IMR-90 (cell line): ENCODE data around the gene OR8K1.

Source experiments
- BHLHE40 ChIP-seq: fragments of 150-350 bp; IDR thresholded peaks from 2 replicates; pipeline ENCODE4 v1.6.1; 2016; ENCODE audit warnings: mild to moderate bottlenecking, low read depth, low read length
- CHD1 ChIP-seq: IDR thresholded peaks from 2 replicates; pipeline ENCODE4 v1.6.1; 2012; ENCODE audit warnings: low read depth, low read length, improper control_type of control experiment
- FOS ChIP-seq: fragments of 150-350 bp; IDR thresholded peaks from 2 replicates; pipeline ENCODE4 v1.6.1; 2016; ENCODE audit warnings: low read depth, low read length
- MAZ ChIP-seq: IDR thresholded peaks from 2 replicates; pipeline ENCODE4 v1.6.1; 2012; ENCODE audit warnings: low read depth, mild to moderate bottlenecking, low read length, improper control_type of control experiment, moderate library complexity, borderline replicate concordance
- NFE2L2 ChIP-seq: fragments of 150-350 bp; IDR thresholded peaks from 2 replicates; pipeline ENCODE4 v1.6.1; 2016; ENCODE audit warnings: low read depth, mild to moderate bottlenecking, low read length
- POLR2A ChIP-seq: IDR thresholded peaks from 2 replicates; pipeline ENCODE4 v1.6.1; 2012; ENCODE audit warnings: mild to moderate bottlenecking, low read depth, low read length
- RCOR1 ChIP-seq: IDR thresholded peaks from 2 replicates; pipeline ENCODE4 v1.6.1; 2012; ENCODE audit warnings: mild to moderate bottlenecking, low read length, improper control_type of control experiment; ENCODE audit not compliant: insufficient replicate concordance
- RFX5 ChIP-seq: IDR thresholded peaks from 2 replicates; pipeline ENCODE4 v1.8.0; 2012; ENCODE audit warnings: low read depth, mild to moderate bottlenecking, low read length, moderate library complexity
- TF ChIP-seq, protein P1 (sequence below): conservative IDR thresholded peaks from 2 replicates; pipeline ENCODE4 v1.5.1; 2012; ENCODE audit warnings: mild to moderate bottlenecking, low read depth, low read length, improper control_type of control experiment
- TF ChIP-seq, protein P2 (sequence below): fragments of 150-350 bp; IDR thresholded peaks from 2 replicates; pipeline ENCODE4 v1.6.1; 2016; ENCODE audit warnings: low read depth, mild to moderate bottlenecking, low read length, moderate library complexity, borderline replicate concordance
- TF ChIP-seq, protein P3 (sequence below): fragments of 150-350 bp; IDR thresholded peaks from 2 replicates; pipeline ENCODE4 v1.6.1; 2017; ENCODE audit warnings: mild to moderate bottlenecking, antibody characterized with exemption, low read length, low read depth

DNA sequence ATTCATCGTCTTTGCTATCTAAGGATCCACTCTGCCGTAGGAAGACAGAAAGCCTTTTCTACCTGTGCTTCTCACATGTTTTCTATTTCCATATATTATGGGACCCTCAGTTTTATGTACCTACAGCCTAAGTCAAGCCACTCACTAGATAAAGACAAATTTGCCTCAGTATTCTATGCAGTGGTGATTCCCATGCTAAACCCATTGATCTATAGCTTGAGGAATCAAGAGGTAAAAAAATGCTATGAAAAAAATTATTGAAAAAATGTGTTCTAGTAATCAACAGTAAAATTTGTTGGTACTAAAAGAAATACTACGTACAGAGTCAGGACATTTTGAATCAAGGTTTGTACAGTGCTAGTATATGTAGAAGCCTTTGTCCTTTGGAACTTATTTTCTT lies 48.5 kb downstream of the OR8K1 start:
- TF ChIP-seq, protein P1, sequence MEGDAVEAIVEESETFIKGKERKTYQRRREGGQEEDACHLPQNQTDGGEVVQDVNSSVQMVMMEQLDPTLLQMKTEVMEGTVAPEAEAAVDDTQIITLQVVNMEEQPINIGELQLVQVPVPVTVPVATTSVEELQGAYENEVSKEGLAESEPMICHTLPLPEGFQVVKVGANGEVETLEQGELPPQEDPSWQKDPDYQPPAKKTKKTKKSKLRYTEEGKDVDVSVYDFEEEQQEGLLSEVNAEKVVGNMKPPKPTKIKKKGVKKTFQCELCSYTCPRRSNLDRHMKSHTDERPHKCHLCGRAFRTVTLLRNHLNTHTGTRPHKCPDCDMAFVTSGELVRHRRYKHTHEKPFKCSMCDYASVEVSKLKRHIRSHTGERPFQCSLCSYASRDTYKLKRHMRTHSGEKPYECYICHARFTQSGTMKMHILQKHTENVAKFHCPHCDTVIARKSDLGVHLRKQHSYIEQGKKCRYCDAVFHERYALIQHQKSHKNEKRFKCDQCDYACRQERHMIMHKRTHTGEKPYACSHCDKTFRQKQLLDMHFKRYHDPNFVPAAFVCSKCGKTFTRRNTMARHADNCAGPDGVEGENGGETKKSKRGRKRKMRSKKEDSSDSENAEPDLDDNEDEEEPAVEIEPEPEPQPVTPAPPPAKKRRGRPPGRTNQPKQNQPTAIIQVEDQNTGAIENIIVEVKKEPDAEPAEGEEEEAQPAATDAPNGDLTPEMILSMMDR = no peak
- TF ChIP-seq BHLHE40 (no peak), MAZ (no peak), POLR2A (no peak), RFX5 (no peak), FOS (no peak), CHD1 (no peak), RCOR1 (no peak), NFE2L2 (no peak)
- TF ChIP-seq, protein P2, sequence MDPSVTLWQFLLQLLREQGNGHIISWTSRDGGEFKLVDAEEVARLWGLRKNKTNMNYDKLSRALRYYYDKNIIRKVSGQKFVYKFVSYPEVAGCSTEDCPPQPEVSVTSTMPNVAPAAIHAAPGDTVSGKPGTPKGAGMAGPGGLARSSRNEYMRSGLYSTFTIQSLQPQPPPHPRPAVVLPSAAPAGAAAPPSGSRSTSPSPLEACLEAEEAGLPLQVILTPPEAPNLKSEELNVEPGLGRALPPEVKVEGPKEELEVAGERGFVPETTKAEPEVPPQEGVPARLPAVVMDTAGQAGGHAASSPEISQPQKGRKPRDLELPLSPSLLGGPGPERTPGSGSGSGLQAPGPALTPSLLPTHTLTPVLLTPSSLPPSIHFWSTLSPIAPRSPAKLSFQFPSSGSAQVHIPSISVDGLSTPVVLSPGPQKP = no peak
- TF ChIP-seq, protein P3, sequence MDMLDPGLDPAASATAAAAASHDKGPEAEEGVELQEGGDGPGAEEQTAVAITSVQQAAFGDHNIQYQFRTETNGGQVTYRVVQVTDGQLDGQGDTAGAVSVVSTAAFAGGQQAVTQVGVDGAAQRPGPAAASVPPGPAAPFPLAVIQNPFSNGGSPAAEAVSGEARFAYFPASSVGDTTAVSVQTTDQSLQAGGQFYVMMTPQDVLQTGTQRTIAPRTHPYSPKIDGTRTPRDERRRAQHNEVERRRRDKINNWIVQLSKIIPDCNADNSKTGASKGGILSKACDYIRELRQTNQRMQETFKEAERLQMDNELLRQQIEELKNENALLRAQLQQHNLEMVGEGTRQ = no peak
